SK-N-SH (cell line): ENCODE data around the gene PCNT.

Experiments
- EP300 ChIP-seq, 2 experiments: IDR thresholded peaks; 2 replicates each; pipeline versions ENCODE4 v1.4.0 to v1.6.1; 2012; ENCODE audit warnings: borderline replicate concordance in 1 of 2, low read depth in 1 of 2, low read length in 1 of 2
- GABPA ChIP-seq: IDR thresholded peaks from 2 replicates; pipeline ENCODE4 v1.4.0; 2012; ENCODE audit warnings: low read depth, mild to moderate bottlenecking
- MXI1 ChIP-seq: IDR thresholded peaks from 2 replicates; pipeline ENCODE4 v1.6.1; 2012; ENCODE audit warnings: mild to moderate bottlenecking, low read depth, low read length, improper control_type of control experiment
- NFIC ChIP-seq: IDR thresholded peaks from 2 replicates; pipeline ENCODE4 v1.4.0; 2012; ENCODE audit warnings: borderline replicate concordance
- POLR2AphosphoS5 ChIP-seq: IDR thresholded peaks from 2 replicates; pipeline ENCODE4 v1.6.1; 2012; ENCODE audit warnings: low read depth, low read length
- RCOR1 ChIP-seq: fragments of 150-350 bp; IDR thresholded peaks from 2 replicates; pipeline ENCODE4 v1.6.1; 2017; ENCODE audit warnings: antibody characterized with exemption, low read length
- SIN3A ChIP-seq: IDR thresholded peaks from 2 replicates; pipeline ENCODE4 v1.6.1; 2012; ENCODE audit warnings: low read depth, mild to moderate bottlenecking, low read length, moderate library complexity, borderline replicate concordance
- YY1 ChIP-seq: IDR thresholded peaks from 2 replicates; pipeline ENCODE4 v1.4.0; 2012; ENCODE audit warnings: low read depth, mild to moderate bottlenecking
- TF ChIP-seq, protein P1 (sequence below): IDR thresholded peaks from 2 replicates; pipeline ENCODE4 v1.6.1; 2012; ENCODE audit warnings: mild to moderate bottlenecking, low read depth, low read length, moderate library complexity
- TF ChIP-seq, protein P2 (sequence below): fragments of 200-600 bp; sonication (generic); IDR thresholded peaks from 2 replicates; pipeline ENCODE4 v1.6.1; 2017; ENCODE audit warnings: antibody characterized with exemption, mild to moderate bottlenecking, moderate library complexity
- TF ChIP-seq, protein P3 (sequence below): IDR thresholded peaks from 2 replicates; pipeline ENCODE4 v1.4.0; 2012; ENCODE audit warnings: low read depth
- TF ChIP-seq, protein P4 (sequence below): IDR thresholded peaks from 2 replicates; pipeline ENCODE4 v1.4.0; 2012; ENCODE audit warnings: low read depth, borderline replicate concordance
- TF ChIP-seq, protein P5 (sequence below): fragments of 150-350 bp; IDR thresholded peaks from 2 replicates; pipeline ENCODE4 v1.6.1; 2017; ENCODE audit warnings: antibody characterized with exemption, low read length, low read depth, borderline replicate concordance

DNA sequence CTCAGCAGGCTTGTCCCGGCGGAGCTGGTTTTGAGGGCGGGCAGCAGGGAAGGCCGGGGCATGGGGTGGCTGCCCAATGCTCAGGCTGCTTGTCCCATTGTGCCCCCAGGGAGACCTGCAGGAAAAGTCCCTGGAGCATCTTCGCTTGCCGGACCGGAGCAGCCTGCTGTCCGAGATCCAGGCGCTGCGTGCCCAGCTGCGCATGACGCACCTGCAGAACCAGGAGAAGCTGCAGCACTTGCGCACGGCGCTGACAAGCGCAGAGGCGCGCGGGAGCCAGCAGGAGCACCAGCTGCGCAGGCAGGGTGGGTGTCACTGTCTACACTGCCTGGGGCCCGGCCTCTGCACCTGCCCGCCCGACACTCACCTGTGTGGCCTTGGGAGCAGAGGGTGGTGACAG lies 104.3 kb downstream of the PCNT start:
- TF ChIP-seq YY1 (no peak), MXI1 (no peak), NFIC (no peak), EP300 (IDR thresholded peaks at IDR 0.05; ENCODE audit: borderline replicate concordance in 1 of 2, low read depth in 1 of 2, low read length in 1 of 2) (no peak), POLR2AphosphoS5 (no peak), GABPA (no peak), SIN3A (no peak), RCOR1 (no peak)
- TF ChIP-seq, protein P1, sequence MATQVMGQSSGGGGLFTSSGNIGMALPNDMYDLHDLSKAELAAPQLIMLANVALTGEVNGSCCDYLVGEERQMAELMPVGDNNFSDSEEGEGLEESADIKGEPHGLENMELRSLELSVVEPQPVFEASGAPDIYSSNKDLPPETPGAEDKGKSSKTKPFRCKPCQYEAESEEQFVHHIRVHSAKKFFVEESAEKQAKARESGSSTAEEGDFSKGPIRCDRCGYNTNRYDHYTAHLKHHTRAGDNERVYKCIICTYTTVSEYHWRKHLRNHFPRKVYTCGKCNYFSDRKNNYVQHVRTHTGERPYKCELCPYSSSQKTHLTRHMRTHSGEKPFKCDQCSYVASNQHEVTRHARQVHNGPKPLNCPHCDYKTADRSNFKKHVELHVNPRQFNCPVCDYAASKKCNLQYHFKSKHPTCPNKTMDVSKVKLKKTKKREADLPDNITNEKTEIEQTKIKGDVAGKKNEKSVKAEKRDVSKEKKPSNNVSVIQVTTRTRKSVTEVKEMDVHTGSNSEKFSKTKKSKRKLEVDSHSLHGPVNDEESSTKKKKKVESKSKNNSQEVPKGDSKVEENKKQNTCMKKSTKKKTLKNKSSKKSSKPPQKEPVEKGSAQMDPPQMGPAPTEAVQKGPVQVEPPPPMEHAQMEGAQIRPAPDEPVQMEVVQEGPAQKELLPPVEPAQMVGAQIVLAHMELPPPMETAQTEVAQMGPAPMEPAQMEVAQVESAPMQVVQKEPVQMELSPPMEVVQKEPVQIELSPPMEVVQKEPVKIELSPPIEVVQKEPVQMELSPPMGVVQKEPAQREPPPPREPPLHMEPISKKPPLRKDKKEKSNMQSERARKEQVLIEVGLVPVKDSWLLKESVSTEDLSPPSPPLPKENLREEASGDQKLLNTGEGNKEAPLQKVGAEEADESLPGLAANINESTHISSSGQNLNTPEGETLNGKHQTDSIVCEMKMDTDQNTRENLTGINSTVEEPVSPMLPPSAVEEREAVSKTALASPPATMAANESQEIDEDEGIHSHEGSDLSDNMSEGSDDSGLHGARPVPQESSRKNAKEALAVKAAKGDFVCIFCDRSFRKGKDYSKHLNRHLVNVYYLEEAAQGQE, result no peak
- TF ChIP-seq, protein P2, sequence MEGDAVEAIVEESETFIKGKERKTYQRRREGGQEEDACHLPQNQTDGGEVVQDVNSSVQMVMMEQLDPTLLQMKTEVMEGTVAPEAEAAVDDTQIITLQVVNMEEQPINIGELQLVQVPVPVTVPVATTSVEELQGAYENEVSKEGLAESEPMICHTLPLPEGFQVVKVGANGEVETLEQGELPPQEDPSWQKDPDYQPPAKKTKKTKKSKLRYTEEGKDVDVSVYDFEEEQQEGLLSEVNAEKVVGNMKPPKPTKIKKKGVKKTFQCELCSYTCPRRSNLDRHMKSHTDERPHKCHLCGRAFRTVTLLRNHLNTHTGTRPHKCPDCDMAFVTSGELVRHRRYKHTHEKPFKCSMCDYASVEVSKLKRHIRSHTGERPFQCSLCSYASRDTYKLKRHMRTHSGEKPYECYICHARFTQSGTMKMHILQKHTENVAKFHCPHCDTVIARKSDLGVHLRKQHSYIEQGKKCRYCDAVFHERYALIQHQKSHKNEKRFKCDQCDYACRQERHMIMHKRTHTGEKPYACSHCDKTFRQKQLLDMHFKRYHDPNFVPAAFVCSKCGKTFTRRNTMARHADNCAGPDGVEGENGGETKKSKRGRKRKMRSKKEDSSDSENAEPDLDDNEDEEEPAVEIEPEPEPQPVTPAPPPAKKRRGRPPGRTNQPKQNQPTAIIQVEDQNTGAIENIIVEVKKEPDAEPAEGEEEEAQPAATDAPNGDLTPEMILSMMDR, result no peak
- TF ChIP-seq, protein P3, sequence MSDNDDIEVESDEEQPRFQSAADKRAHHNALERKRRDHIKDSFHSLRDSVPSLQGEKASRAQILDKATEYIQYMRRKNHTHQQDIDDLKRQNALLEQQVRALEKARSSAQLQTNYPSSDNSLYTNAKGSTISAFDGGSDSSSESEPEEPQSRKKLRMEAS, result no peak
- TF ChIP-seq, protein P4, sequence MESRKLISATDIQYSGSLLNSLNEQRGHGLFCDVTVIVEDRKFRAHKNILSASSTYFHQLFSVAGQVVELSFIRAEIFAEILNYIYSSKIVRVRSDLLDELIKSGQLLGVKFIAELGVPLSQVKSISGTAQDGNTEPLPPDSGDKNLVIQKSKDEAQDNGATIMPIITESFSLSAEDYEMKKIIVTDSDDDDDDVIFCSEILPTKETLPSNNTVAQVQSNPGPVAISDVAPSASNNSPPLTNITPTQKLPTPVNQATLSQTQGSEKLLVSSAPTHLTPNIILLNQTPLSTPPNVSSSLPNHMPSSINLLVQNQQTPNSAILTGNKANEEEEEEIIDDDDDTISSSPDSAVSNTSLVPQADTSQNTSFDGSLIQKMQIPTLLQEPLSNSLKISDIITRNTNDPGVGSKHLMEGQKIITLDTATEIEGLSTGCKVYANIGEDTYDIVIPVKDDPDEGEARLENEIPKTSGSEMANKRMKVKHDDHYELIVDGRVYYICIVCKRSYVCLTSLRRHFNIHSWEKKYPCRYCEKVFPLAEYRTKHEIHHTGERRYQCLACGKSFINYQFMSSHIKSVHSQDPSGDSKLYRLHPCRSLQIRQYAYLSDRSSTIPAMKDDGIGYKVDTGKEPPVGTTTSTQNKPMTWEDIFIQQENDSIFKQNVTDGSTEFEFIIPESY, result no peak
- TF ChIP-seq, protein P5, sequence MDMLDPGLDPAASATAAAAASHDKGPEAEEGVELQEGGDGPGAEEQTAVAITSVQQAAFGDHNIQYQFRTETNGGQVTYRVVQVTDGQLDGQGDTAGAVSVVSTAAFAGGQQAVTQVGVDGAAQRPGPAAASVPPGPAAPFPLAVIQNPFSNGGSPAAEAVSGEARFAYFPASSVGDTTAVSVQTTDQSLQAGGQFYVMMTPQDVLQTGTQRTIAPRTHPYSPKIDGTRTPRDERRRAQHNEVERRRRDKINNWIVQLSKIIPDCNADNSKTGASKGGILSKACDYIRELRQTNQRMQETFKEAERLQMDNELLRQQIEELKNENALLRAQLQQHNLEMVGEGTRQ, result no peak
